Left hindlimb (tissue), 1 donor: ENCODE measurements around the gene STX10.

Source experiments
- DNase-seq: peaks from one replicate; pipeline ENCODE4 v3.0.0-alpha.2; 2018

Gene STX10

DNA sequence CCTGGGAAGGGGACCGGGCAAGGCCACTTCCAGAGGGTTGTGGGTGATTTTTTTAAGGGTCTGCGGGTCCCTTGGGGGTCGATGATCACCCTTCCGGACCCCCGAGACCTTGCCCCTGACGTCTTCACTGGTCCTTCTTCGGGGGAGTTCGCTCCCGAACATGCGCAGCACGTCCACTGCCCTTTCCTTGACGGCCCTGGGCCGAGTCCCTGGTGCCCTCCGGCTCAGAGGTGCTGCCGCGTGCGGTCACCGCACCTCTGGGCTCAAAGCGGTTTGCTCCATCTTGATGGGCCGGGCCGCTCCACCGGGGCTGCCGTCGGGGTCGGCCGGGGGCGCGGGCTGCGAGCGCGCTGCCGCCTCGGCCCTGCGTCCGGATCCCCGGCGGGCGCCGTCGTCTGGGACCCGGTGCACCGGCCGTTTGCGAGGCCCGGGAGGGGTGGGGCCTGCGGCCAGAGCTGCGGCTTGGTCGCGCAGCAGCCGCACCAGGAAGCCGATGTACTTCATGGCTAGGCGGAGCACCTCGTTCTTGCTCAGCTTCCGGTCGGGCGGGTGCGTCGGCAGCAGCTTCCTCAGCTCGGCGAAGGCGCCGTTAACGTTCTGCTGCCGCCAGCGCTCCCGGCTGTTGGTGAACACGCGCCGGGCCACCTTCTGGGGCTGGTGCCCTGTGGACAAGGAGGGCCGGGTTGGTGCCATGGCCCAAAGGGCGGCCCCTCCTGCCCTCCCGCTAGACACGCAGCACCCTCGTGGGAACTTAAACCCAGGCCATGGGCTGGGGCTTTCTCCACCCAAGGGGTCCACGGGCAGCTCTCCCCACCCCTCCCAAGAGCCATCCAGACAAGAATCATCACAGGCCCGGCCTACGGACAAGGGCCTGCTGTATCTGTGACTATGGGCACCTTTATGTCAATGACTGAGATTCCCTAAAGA is 50.8 kb downstream of the STX10 start:
- DNase-seq, result peak; percentile 63

DNA sequence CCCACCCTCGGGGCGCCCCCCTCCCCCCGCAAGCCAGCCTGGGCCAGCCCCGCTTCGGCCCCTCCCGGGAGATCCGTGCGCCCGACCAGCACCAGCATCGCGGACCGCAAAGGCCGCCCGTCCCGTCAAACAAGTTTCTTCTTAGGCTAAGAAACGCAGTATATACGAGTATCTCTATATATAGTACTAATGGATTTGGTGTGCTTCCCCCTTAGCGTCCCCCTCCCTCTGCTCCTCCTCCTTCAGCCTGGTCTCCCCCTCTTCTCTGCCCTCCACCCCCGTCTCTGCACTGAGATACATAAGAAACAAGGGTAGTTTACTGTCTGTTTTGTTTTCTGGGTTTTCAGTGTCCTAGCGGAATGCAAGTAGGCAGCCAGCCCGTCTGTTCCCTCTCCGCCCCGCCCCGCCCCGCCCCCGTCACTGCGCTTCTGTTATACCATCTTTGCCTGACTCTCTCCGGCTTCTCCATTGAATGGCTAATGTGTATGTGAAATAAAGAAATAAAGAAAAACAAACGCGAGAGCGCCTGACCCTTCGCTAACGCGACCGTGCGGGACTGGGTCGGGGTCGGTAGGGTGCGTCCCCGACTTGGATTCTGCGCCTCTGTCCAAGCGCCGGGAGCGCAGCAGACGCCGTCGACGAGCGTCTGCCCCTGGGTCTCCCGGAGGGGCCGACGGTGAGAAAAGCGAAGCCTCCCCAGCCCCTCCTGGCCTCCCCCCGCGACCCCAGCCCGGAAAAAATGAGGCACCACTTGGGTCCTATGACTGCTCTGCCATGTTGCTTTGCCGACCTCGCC is 51.7 kb downstream of the STX10 start:
- DNase-seq, result peak; percentile 83

DNA sequence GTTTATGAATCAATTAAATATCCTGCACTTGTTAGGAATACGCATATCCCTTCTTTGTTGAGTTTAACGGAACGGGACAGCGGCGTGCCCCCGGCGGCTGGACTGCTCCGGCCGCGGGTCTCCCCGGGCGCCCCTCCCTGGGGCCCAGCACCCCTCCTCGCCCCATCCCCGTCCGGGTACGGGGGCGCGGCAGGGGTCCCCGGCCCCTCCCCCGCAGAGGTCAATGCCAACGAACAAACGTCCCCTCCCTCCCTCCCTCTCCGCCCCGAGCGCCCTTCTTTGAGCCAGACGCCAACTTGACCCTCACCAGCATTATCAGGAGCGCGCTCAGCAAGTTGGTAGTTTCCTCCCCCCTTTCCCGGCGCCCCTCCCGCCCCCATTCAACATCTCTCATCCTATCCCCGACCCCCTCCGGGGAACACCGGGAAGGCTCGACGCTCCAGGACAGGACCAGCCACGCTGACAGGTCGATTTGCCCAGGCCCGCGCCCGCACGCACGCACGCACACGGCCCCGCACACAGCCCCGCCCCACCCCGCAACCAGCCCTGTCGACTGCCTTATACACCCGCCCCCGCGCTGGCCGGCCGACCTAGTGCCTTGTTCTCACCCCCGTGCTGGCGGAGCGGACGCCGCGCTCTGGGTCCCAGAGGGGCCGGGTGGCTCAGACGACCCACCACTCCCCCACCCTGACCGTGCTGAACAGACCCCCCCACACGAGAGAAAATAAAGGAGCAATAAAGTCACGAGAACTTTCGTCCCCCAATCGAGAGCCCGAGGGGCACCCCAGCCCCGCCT is 52.5 kb downstream of the STX10 start:
- peak; percentile 56 for DNase-seq

DNA sequence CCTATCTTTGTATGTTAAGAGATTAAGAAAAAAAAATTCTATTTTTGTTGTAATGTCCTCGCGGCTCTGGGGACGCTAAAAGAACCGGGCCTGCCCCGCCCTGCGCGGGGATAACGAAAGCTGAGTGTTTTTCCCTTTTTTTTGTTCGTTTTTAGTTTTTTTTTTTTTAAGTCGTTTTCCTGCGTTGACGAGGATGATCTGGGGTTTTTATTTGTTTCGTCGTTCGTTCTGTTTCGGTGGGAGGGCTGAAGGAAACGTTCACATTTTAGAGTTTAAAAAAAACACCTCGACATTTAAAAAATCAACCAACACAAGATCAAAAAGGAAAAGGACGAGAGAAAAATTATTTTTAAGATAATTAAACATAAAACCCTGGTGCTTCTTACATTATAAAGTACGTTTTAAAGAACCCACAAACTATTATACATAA is 53.1 kb downstream of the STX10 start:
- DNase-seq, result no peak

DNA sequence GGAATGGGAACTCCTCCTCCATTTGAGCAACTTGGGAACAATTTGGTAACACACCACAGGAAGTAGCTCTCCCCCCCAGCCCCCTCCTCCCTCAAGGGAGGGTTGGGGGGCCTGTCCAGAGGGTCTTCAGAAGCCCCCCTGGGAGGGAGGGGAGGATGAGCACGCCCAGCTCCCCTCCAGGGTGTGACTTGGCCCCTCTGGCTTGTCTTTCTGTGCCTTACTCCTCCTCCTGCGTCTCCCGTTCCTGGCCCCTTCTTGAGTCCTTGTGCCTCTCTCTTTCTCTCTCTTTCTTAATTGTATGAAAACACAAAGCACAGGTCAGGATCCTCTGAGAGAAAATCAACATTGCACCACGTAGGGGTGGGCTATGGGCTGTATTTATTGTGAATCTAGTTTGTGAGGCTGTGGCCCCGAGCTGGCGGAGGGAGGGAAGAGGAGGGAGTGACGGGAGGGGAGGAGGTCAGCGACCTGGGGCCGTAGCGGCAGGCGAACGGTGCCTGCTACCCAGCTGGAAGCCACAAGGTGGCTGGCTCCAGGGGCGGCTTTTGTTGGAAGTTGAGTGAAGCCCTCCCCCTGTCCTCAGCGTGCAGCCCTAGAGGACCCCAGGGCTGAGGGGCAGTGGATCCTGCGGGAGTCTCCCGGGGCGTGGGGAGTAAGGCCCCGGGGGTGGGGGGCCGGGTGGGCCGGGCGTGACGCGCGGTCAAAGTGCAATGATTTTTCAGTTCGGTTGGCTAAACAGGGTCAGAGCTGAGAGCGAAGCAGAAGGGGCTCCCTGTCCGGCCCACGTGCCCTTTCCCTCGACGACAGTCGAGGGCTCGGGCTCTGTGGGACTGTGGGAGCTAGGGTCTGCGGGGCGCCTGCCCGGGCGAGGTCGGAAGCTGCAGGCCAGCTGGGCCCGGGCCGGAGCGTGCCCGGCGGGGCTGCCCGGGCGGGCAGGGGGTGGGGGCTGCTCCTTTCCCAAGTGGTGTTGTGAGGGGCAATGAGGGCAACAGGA is 53.9 kb downstream of the STX10 start:
- DNase-seq, result no peak

DNA sequence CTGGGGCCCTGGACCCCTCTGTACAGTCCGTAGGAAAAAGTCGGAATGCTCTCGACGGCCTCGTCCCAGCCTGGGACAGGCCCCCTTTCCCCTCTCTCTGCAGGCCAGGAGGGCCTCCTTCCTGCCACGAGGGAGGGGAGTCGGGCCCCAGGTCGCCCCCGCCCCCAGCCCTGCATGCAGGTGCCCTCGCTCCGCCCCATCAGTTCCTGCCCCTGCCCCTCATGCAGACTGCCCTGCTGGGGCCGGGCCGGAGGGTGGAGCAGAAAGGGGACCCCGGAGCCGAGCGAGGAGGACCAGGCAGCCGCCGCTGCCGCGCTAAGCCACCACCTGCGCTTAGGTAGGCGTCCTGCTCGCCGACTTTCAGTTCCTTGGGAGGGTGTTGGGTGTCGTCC is 54.8 kb downstream of the STX10 start:
- no peak for DNase-seq

DNA sequence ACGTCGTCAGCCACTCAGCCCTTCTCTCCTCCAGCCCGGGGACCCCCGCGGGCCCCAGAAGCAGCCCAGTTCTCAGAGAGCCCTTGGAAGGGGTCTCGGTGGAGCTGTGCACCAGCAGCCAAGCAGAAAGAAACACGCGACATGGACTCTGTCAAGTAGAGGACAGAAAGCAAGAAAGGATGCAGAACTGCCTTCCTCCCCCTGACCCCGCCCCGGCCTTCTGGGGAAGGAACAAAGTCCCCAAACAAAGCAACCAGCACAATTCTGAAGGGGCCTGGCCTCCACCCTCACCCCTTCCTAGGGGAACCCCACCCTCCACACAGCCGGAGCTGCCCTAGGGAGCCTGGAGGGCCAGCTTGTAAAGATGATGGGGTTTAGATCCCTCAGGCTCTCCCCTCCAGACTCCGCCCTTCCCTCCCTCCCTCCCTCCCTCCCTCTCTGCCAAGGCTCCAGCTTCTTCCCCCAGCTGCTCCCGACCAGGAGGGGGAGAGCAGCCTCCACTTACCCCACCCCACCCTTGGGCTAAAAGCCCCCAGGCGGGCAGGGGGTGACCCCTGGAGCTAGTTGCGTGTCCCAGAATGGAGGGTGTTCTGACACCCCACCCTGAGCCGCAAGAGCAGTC is 55.3 kb downstream of the STX10 start:
- DNase-seq, result peak; percentile 57

DNA sequence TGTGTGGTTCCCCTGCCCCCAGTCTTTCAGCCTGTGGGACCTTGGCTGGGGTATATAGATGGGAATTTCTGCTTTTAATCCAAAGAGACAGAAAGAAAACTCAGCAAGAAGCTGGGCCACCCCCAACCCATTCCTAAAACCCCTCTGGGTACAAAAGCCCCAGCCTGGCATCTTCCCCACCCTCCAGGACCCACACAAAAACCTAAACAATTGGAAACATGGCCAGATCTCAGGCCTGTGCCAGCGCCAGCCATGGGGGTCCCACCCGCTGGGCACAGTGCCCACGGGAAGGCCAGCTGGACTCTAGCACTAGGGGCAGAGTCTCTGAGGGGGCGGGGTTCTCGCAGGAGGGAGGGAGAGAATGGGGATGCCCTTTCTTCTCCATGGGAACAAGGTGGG is 56.1 kb downstream of the STX10 start:
- DNase-seq, result peak; percentile 64
